ENCODE data around the gene ELMO3.
A peak's percentile ranks its signal among the peaks of the same experiment; 100 is the strongest.

ELMO3 gene

GRCh38 chr16:67228034-67228785 lies 29.3 kb downstream of the ELMO3 start:
- Histone ChIP-seq H3K27me3 (ENCODE audit: insufficient read depth, poor library complexity, severe bottlenecking) (no peaks in the 10 kb centered on the region), H3K27ac (replicated peaks) (no peak overlapping the region), H3K4me3 (replicated peaks; ENCODE audit: insufficient read depth, low read length) (peak overlapping the region; percentile 100)
- no peak for TF ChIP-seq CTCF (IDR thresholded peaks at IDR 0.05; ENCODE audit: insufficient read depth, low read length)
- no peak for TF ChIP-seq REST (IDR thresholded peaks at IDR 0.05; ENCODE audit: insufficient replicate concordance, low read depth)
- no peak for TF ChIP-seq SPI1 (IDR thresholded peaks at IDR 0.05; ENCODE audit: borderline replicate concordance, low read depth)
- DNase-seq (ENCODE audit: low read depth in 1 of 2, low spot score in 1 of 2): no peak

DNA sequence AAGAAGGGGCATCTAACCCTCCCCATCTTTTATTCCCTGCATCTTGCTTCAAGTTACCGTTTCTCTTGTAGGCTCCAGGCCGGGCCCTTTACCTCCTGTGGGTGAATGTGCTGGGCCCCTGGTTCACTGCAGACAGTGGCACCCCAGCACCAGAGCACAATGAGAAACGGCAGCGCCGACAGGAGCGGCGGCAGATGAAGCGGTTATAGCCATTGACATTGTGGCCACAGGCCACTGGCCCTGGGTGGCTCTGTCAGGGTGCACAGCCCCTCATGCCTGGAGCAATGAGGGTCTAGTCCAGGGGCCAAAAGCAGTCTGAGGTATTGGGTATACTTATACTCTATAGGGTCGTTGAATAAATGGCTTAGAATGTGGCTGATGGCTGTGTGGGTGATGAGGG lies 30.0 kb downstream of the ELMO3 start:
- DNase-seq (ENCODE audit: low read depth in 1 of 2, low spot score in 1 of 2): no peak
- no peaks in the 10 kb centered on the region for H3K27me3 ChIP-seq (ENCODE audit: insufficient read depth, poor library complexity, severe bottlenecking)
- no peak overlapping the region for H3K4me3 ChIP-seq (replicated peaks; ENCODE audit: insufficient read depth, low read length)
- no peak overlapping the region for H3K27ac ChIP-seq (replicated peaks)
- TF ChIP-seq POLR2AphosphoS5 (IDR thresholded peaks at IDR 0.05; ENCODE audit: low read depth) (no peak), SPI1 (IDR thresholded peaks at IDR 0.05; ENCODE audit: borderline replicate concordance, low read depth) (no peak), GABPA (IDR thresholded peaks at IDR 0.05; ENCODE audit: low read depth) (no peak), REST (IDR thresholded peaks at IDR 0.05; ENCODE audit: insufficient replicate concordance, low read depth) (no peak), CTCF (IDR thresholded peaks at IDR 0.05; ENCODE audit: insufficient read depth, low read length) (no peak)

- no peak for DNase-seq (ENCODE audit: low read depth in 1 of 2, low spot score in 1 of 2)
- no peak overlapping the region for H3K4me3 ChIP-seq (replicated peaks; ENCODE audit: insufficient read depth, low read length)
- TF ChIP-seq REST (IDR thresholded peaks at IDR 0.05; ENCODE audit: insufficient replicate concordance, low read depth) (no peak), GABPA (IDR thresholded peaks at IDR 0.05; ENCODE audit: low read depth) (no peak), POLR2AphosphoS5 (IDR thresholded peaks at IDR 0.05; ENCODE audit: low read depth) (peak; percentile 42; the same call in 1 of the 2 replicates), SPI1 (IDR thresholded peaks at IDR 0.05; ENCODE audit: borderline replicate concordance, low read depth) (no peak), CTCF (IDR thresholded peaks at IDR 0.05; ENCODE audit: insufficient read depth, low read length) (no peak)
These were observed 31.2 kb downstream of the ELMO3 start for GRCh38 chr16:67229906-67230808.

More at GRCh38 chr16:67229906-67230808, 31.2 kb downstream of the ELMO3 start:
- Histone ChIP-seq H3K27ac (replicated peaks) (no peak overlapping the region), H3K27me3 (ENCODE audit: insufficient read depth, poor library complexity, severe bottlenecking) (no peaks in the 10 kb centered on the region)

Measured in HL-60 (cell line).